GM19372 (cell line): ENCODE data around the gene ASB2.

ENCODE experiments used
- ATAC-seq: cut with Tn5 transposase; IDR thresholded peaks from one replicate; pipeline ENCODE4 v1.9.1; 2021; ENCODE audit warnings: mild to moderate bottlenecking, low read depth, moderate library complexity; ENCODE audit not compliant: unreplicated experiment

Gene ASB2

DNA sequence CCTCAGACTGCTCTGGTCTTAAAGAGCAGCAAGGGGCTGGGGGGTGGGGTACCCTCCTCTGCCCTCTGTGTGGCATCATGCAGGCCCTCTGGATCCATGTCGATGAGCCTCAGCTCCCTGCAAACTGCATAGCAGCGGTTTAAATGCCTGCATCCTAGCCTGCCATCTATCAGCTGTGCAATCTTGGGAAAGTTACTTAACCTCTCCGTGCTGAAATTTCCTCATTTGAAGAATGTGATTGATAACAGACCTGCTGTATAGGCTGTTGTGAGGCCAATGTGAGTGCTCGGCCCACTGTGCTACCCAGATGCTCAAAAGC is 45.4 kb downstream of the ASB2 start:
- ATAC-seq, result no peak

DNA sequence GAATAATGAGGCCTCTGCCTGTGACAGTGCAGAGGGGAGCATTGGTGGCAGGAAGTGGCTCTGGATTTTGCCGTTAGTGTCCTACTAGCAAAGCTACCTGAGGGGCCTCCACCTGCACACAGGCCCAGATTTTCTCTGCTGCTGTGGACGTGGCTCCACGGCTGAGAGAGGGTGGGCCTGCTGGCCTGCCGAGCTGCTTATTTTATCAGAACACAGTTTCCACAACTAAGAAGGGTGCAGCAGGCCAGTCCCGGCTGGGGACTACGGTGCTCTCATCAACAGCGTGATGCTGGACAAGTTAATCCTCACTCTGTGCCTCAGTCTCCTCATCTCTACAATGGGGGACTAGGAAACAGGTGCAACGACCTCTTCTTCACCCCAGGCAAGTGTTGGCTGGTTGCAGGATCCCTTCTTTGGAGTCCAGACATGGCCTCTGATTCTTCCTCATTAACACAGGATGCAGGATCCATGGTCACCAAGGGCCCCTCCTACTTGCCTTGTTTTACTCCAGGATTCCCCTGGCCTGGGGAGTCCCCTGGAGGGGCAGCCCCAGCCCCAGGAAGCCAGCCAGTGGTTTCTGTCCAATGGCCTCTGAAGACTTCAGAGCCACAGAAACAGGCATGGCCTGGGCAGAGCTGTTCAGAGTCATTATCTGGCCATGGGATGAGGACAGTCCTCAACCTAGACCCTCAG is 45.9 kb downstream of the ASB2 start:
- no peak for ATAC-seq

DNA sequence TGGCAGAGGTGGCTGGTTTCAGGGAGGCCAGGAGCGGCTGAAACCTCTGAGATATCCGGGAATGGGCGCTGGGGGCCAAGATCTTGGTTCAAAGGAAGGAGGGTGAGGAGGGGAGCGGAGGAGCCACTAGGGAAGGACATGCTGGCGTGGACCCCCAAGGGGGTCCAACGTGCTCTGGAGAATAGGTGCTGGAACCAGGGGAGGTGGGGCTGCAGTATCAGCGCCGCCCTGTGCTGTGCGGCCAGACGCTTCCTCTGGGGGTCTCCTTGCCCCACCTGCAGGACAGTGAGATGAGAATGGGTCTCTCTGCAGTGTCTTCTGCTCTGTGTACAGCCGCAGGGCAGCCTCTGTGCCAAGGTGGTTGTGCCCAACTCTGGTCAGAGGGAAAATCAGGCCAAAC is 46.7 kb downstream of the ASB2 start:
- no peak for ATAC-seq

DNA sequence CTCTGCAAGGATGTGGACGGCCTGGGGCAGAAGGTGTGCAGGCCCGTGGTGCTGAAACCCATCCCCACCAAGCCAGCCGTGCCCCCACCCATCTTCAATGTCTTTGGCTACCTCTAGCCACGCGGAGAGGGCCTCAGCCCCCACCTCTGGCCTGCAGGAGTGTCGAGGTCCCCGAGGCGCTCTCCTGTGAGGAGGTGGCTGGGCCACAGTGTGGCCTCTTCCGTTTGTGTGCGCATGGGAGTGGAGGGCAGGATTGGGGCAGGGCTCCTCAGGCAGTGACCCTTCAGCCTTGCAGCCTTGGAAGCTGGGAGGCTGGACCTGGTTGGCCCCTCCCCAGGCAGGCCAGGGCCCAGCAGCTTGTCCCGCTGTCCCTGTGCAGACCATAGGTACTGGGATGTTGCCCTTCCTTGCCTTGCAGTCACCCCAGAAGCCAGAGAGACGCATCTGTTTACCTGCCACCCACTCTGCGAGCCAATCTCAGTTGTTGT is 47.3 kb downstream of the ASB2 start:
- ATAC-seq, result no peak

DNA sequence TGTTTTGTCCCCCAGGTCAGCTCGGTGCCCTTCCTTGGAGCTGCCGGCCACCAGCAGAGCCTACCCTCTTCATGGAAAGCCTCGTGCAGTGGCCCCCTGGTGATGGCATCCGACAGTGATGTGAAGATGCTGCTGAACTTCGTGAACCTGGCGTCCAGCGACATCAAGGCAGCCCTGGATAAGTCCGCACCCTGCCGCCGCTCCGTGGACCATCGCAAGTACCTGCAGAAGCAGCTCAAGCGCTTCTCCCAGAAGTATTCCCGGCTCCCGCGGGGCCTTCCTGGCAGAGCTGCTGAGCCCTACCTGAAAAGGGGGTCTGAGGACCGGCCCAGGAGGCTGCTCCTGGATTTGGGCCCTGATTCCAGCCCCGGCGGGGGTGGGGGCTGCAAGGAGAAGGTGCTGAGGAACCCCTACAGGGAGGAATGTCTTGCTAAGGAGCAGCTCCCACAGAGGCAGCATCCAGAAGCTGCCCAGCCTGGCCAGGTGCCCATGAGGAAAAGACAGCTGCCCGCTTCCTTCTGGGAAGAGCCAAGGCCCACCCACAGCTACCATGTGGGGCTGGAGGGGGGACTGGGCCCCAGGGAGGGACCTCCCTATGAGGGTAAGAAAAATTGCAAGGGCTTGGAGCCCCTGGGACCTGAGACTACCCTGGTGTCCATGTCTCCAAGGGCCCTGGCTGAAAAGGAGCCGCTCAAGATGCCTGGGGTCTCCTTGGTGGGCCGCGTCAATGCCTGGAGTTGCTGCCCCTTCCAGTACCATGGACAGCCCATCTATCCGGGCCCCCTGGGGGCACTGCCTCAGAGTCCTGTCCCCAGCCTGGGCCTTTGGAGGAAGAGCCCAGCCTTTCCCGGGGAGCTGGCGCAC is 48.0 kb downstream of the ASB2 start:
- ATAC-seq, result no peak

DNA sequence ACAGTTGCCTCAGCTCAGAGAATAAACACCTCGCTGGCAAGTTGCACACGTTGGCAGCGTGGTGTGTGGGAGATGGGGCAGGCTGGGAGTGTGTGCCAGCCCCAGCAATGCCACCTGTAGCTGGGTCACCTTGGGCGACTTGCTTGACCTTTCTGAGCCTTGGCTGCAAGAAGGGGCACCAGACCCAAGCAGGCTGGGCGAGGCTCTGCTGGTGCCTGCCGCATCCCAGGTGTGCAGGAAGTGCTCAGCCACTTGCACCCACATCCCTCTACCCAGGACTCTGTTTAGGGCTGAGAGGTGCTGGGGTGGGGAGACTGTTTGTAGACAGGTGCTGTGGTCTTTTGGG is 48.6 kb downstream of the ASB2 start:
- no peak for ATAC-seq

DNA sequence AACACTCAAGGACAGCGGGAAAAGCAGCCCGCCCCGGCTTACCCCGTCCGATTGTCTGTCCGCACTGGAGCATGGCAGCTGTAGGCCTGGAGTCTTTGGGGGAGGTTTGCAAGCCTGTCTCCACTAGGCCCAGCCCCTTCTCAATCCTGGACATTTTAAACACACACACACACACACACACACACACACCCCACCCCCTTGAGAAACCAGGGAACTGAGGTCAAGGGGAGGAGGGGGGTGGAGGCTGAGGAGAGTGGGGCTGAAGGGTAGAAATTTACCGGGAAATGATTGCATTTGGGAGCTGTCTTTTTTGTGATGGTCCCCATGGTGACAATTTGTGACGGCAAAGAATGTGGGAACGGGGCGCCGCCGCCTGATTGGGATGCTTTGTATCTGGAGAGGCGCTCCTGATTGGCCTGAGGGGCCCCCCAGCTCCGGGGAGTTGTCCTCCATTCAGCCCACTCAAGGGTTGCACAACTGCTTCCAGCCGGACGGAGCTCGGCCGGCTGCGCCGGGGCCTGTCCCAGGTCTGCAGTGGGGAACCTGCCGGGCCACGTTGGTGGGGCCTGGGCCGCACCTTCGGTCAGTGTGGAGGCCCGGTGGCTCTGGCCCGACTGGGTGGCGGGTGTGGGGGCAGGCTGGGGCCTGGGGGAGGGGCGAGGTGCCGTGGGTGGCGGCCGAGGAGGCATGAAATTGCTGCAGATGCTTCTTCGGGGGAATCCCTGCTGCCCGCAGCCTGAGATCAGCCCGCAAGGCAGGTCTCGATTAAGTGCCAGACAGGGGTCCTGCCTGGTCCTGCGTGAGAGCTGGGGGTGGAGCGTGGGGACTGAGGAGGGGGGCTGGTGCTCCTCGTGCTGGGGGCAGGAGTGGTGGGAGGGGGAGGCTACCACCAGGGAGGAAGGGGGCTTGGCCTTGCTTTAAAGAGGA is 49.2 kb downstream of the ASB2 start, which contains the start of gene FAM181A:
Gene FAM181A, plus strand, starts transcription at position 472 of the 927 bp plus-strand sequence. CDS start 942 bp downstream, outside the sequence.
- ATAC-seq, result no peak

DNA sequence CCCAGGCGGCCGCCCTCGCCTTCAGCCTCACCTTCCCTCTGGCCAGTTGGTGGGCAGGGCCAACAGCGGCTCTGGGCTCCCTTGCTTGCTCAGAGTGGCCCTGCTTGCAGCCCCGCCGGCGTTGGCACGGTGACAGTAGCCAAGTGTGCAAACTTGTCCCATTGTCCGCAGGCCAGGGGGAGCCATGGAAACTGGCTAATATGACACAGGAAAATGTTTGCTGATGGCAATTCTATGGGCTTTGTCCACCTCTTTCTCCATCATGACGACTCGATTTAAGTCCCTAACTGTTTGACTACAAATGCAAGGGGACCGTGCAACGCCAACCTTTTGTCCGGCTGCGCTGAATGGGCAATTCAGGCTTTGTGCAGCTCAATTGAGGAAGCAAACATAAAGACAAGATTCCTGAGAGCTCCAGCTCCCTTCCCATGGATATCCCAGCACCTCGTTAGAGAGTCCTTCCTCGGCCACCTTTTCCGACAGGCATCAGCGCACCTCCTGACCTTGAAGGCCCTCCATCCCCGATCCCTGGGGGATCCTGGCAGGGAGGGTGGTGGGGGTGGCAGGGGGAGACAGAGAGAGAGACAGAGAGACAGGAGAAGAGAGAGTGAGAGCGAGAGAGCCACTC is 50.0 kb downstream of the ASB2 start:
- ATAC-seq, result no peak

DNA sequence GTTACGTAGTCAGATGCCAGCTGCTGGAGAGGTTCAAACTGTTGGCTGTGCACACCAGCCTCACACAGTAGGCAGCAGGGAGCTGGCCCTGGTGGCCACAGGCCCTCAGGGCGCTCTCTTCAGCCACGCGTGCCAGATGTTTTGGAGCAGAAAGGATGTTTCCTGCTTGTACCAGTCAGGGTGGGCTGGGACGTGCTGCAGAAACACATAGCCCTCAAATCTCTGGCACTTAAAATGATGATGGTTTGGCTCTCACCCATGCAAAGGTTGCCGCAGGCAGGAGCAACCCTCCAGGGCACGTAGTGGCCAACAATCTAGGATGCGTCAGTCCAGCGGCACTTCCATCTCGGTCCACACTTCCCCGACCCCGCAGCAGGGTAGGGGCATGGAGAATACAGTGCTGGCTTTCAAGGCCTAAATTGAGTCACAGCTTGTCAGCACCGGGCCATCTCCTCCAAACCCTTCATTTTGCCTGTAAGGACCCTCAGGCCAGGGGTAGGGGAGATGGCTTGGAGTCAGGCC is 50.9 kb downstream of the ASB2 start:
- ATAC-seq, result no peak

DNA sequence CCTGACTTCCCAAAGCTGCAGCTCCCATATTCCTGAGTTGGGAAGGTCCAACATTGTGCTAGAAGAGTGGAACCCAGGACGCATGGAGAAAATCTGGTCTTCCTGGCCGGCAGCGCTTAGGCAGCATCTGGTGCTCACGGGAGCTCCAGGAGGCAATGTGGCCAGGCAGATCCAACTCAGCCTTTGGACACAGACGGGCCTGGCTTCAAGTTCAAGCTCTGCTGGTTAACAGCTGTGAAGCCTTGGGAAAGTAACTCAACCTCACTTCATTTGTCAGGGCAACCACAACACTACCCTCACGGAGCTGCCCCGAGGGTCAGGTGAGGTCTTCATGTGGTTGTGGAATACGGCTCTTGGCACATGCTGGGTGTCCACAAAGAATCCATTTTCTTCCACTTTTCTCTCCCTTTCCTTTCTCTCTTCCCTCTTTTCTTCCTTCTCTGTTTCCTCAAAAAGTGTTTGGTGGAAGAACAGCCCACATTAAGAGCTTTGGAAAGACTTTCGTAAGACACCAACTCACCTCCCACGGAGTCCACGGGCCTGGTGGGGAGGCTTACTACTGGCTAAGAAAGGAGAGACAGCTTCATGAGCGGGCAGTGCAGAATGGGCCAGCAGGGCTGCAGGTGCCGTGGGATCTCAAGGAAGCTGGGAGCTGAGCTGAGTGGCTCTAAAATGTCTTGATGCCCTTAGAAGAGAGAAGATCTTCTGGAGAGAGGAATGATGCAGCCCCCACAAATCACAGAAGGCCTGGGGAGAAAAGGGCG is 51.6 kb downstream of the ASB2 start:
- ATAC-seq, result no peak

DNA sequence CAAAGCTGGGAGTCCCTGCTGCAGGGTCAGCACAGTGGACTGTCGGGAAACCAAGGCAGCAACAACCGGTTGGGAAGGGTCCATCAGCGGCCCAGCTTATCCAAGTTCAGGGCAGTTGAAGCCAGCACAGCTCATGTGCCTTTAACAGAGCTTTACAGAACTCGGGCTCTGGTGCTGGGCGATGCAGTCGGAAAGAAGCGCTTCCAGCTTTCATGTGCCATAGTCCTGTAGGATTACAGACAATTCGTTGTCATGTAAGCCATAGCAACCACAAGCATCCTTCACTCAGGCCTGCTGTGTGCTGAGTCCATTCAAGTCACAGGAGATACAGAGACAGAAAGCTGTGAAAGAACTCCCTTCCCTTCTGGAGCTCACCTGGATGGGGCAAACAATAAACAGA is 52.7 kb downstream of the ASB2 start:
- ATAC-seq, result no peak

DNA sequence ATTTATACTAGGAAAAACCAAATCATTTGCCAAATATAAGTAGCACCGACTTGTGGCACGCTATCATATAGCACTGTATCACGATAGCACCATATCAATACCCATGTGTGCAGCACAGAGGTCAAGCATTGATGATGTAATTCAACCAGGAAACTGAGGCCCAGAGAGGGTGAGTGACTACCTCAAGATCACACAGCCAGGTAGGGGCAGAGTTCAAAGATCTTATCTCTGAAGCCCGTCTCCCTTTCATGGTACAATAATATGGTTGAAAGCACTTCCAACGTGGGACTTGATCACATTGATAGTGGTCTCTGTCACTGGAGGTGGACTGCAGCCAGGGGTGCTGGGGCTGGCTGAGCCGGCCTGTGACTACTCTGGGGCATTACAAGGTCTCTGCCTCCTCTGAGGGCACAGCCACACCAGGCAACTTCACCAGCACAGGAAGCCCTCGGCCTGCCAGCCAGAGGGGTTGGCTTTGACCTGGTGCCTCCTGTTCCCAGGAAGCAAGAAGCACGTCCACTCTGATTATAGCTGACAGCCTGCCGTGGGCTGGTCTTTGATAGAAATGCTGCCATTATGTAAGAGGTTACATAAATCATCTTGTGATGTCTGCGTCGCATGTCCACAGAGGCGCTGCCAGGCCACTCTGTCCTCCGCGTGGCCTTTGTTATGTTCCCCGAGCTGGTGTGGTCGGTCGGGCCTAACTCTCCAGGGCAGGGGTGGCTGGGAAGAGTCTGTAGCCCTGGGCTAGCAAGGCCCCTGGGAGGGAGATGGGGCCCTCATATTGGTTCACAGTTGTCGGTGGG is 55.2 kb downstream of the ASB2 start:
- no peak for ATAC-seq

DNA sequence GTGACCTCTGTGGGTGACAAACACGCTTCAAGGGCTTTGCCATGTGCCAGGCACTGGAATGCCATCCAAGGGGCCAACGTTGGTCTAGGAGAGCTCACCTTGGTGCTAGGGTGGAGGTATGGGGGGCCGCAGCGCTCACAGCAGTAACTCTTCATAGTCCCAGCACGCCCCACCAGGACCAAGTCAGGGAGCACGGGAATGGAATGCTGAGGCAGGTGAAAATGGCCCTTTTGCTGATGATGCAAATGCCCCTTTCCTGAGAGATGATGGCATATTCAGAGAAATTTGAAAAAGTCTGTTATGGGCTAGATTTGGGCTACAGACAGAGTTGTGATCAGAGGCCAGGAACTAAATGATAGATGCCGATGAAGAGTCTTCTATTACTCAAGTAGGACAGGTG is 59.2 kb downstream of the ASB2 start:
- no peak for ATAC-seq

DNA sequence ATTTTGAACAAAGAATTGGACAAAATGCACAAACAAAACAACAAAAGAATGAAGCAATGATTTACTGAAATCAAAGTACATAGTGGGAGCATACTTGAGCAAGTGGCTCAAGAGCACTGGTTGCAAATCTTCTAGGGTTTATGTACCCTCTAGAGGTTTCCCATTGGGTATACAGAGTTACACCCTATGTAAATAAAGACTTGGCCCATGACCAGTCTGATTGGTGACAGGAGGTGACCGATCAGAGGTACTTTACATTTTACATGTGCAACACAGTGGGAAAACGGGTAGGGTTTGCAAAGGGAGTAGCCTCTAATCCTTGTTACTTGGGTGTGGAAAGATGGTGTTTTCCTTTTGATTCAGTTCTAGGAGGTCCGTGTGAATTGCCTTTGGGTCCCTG is 59.9 kb downstream of the ASB2 start:
- no peak for ATAC-seq

DNA sequence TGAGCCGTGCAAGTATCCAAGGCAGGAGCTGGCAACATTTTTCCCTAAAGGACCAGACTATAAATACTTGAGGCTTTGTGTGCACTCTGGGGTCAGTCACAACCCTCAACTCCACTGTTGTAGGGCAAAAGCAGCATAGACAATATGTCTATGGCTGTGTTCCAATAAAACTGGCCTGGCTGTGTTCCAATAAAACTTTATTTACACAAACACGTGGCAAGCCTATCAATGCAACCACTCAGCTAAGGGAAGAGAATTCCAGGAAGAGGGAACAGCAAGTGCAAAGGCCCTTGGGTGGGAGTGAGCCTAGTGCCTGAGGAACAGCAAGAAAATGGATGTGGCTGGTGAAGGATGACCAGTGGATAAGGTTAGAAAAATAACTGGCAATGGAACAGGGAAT is 60.6 kb downstream of the ASB2 start:
- no peak for ATAC-seq

DNA sequence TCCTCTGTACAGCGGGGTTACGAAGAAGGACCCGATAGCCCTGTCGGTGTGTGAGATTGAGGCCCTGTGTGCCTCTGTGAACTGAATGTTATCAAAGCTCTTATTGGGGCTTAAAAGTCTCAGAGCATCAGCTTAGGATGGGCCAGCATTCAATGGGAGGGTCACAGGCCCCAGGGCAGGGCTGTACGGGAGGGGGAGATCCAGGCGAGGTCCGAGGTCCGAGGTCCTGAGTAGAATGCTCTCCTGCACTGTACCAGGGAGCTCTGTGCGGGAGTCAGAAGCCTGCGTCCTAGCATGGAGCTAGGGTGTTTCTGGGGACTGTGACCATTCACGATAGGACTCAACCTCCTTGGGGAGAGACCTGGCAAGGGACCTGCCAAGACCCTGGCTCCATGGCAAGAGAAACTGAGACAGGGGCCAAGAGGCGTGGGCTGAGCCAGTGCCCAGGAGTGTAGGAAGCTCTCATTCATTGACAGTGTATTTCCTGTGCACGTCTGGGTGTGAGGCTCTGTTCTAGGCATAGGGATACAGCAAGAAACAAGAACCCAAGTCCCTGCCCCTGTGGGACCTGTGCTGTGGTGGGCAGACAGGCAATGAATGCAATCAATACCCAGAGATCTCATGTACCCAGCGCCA is 61.2 kb downstream of the ASB2 start:
- ATAC-seq, result no peak

DNA sequence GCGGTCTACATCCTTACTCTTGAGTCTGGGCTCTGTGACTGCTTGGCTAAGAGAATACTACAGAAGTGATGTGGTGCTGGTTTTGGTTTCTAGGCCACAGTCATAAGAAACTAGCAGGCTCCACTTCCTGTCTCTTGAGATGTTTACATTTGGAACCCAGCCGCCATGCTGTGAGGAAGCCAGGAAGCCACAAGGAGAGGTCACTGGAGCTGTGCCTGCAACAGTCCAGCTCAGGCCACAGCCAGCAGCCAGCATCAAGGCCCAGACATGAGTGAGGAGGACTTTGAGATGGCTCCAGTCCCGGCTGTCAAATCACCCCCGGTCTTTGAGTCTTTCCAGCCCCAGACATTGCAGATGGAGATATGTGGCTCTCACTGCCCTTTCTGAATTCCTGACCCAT is 62.1 kb downstream of the ASB2 start:
- ATAC-seq, result no peak

DNA sequence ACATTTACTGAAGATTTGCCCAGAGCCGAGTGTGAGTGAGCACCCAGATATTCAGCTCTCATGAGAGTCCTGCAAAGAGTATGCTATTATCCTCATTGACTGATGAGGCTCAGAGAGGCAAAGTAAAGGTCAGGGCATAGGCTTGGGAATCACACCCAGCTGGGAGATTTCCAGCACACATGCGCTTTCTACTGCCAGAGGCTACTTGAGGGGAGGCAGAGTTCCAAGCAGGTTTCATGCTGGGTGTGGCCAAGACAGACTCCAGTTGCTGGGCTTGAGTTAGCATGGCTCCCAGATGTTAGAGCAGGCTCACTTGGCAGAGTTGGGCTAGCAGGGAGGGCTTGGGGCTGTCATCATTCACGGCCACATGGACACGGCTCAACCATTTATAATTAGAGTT is 63.6 kb downstream of the ASB2 start:
- no peak for ATAC-seq
